A549 (cell line): ENCODE results near the gene MARCO.

Source experiments
- CEBPB ChIP-seq, 2 experiments: fragments of >200 bp in 1 of 2; sonication (Bioruptor Twin) in 1 of 2; formaldehyde crosslinking in 1 of 2; IDR thresholded peaks; 2 replicates each; pipeline ENCODE4 v1.6.1; 2012 to 2016
- E2F6 ChIP-seq: IDR thresholded peaks from 2 replicates; pipeline ENCODE4 v1.6.1; 2012; ENCODE audit warnings: low read depth, borderline replicate concordance
- JUNB ChIP-seq: fragments of >200 bp; sonication (Bioruptor Twin); formaldehyde crosslinking; IDR thresholded peaks from 2 replicates; pipeline ENCODE4 v1.6.1; 2016
- MAX ChIP-seq: IDR thresholded peaks from 2 replicates; pipeline ENCODE4 v1.6.1; 2012
- MYC ChIP-seq: IDR thresholded peaks from 2 replicates; pipeline ENCODE4 v1.6.1; 2012; ENCODE audit warnings: mild to moderate bottlenecking, inconsistent platforms, low read length, improper control_type of control experiment, borderline replicate concordance
- POLR2A ChIP-seq: IDR thresholded peaks from 2 replicates; pipeline ENCODE4 v1.6.1; 2012; ENCODE audit warnings: mild to moderate bottlenecking, low read length
- POLR2AphosphoS2 ChIP-seq: conservative IDR thresholded peaks from 2 replicates; pipeline ENCODE4 v1.6.1; 2012; ENCODE audit warnings: low read length, improper control_type of control experiment, inconsistent platforms
- USF2 ChIP-seq: fragments of 450-650 bp; IDR thresholded peaks from 2 replicates; pipeline ENCODE4 v1.6.1; 2014; ENCODE audit warnings: antibody characterized with exemption
- TF ChIP-seq, protein P1 (sequence below): fragments of >200 bp; sonication (Bioruptor Twin); formaldehyde crosslinking; IDR thresholded peaks from 3 replicates; pipeline ENCODE4 v1.5.1; 2016
- TF ChIP-seq, protein P2 (sequence below): fragments of >200 bp; sonication (Bioruptor Twin); formaldehyde crosslinking; IDR thresholded peaks from 3 replicates; pipeline ENCODE4 v1.6.1; 2016

DNA sequence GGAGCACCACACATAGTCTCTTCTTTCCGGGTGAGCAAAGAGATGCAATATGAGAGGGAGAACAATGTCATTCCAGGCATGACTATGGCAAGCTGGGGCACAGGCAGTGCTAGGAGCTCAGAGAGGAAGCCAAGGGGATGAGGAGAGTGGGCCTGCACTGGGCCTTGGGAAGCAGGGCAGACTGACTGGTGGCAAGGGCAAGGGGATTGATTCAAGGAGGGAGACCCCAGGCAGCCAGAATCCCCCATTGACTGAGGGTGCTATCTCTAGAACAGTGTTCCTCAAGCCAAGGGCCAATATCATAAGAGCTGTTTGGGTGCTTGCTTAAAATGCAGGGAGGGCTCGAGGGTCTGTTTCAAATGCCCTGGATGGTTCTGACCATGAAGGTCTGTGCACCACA is 36.1 kb downstream of the MARCO start:
- TF ChIP-seq MAX (no peak), CEBPB (IDR thresholded peaks at IDR 0.05) (no peak), JUNB (no peak), MYC (no peak), E2F6 (no peak), POLR2A (no peak), POLR2AphosphoS2 (no peak), USF2 (no peak)
- TF ChIP-seq, protein P1, sequence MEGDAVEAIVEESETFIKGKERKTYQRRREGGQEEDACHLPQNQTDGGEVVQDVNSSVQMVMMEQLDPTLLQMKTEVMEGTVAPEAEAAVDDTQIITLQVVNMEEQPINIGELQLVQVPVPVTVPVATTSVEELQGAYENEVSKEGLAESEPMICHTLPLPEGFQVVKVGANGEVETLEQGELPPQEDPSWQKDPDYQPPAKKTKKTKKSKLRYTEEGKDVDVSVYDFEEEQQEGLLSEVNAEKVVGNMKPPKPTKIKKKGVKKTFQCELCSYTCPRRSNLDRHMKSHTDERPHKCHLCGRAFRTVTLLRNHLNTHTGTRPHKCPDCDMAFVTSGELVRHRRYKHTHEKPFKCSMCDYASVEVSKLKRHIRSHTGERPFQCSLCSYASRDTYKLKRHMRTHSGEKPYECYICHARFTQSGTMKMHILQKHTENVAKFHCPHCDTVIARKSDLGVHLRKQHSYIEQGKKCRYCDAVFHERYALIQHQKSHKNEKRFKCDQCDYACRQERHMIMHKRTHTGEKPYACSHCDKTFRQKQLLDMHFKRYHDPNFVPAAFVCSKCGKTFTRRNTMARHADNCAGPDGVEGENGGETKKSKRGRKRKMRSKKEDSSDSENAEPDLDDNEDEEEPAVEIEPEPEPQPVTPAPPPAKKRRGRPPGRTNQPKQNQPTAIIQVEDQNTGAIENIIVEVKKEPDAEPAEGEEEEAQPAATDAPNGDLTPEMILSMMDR, result no peak
- TF ChIP-seq, protein P2, sequence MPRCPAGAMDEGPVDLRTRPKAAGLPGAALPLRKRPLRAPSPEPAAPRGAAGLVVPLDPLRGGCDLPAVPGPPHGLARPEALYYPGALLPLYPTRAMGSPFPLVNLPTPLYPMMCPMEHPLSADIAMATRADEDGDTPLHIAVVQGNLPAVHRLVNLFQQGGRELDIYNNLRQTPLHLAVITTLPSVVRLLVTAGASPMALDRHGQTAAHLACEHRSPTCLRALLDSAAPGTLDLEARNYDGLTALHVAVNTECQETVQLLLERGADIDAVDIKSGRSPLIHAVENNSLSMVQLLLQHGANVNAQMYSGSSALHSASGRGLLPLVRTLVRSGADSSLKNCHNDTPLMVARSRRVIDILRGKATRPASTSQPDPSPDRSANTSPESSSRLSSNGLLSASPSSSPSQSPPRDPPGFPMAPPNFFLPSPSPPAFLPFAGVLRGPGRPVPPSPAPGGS, result no peak
